Muscle of leg (tissue), 11 donors: ENCODE results near the gene MAGI2. TPM values are rescaled to one million over a fixed set of nuclear protein-coding genes. Genes with fewer than 3 reads are reported as not detected.
A peak's percentile ranks its signal among the peaks of the same experiment; 100 is the strongest.

ENCODE experiments used
- DNase-seq: peaks from one replicate; pipeline ENCODE4 v3.0.0; 2013
- H3K27ac ChIP-seq: one replicate; pipeline ENCODE4 v1.5.1; 2013; ENCODE audit warnings: mild to moderate bottlenecking, low read length, control low read depth
- H3K27me3 ChIP-seq: one replicate; pipeline ENCODE4 v1.6.1; 2013; ENCODE audit warnings: low read length; ENCODE audit not compliant: control insufficient read depth, insufficient read depth
- H3K36me3 ChIP-seq: one replicate; pipeline ENCODE4 v1.6.1; 2013; ENCODE audit warnings: low read length; ENCODE audit not compliant: control insufficient read depth, insufficient read depth
- H3K4me1 ChIP-seq: one replicate; pipeline ENCODE4 v1.6.1; 2013; ENCODE audit warnings: low read length; ENCODE audit not compliant: control insufficient read depth, insufficient read depth
- H3K4me3 ChIP-seq: one replicate; pipeline ENCODE4 v1.5.1; 2013; ENCODE audit warnings: low read length, control low read depth
- H3K9me3 ChIP-seq: replicated peaks from 2 replicates; pipeline ENCODE4 v1.6.1; 2013; ENCODE audit warnings: low read depth, low read length; ENCODE audit not compliant: control insufficient read depth
- WGBS: methylation state at CpG from one replicate; pipeline ENCODE4 v1.1.5; 2013; ENCODE audit warnings: missing lambda C conversion rate; ENCODE audit not compliant: insufficient coverage; 5-methylcytosine and 5-hydroxymethylcytosine counted together
- polyA plus RNA-seq, 8 donors: library from polyadenylated mRNA; unstranded; fragments of 120-200 nt; gene quantifications; one replicate each; pipeline versions ENCODE4 v1.2.1 to v1.2.3, GENCODE V29; 2013; ENCODE audit warnings: inconsistent platforms in 1 of 8, low replicate concordance in 1 of 8; ENCODE audit not compliant: insufficient read length in 8 of 8, insufficient read depth in 1 of 8
- total RNA-seq: library from RNA; stranded (reverse); fragments of 120-200 nt; gene quantifications from one replicate; pipeline ENCODE4 v1.2.4, GENCODE V29; 2013

MAGI2 gene
- total and polyA plus RNA-seq, 9 donors, result 3.5 to 6.3 (median 5.2) TPM

- Histone ChIP-seq H3K4me3 (no peak overlapping the region), H3K9me3 (no peaks in the 10 kb centered on the region), H3K27ac (no peak overlapping the region), H3K4me1 (no peaks in the 10 kb centered on the region), H3K36me3 (no peaks in the 10 kb centered on the region), H3K27me3 (no peaks in the 10 kb centered on the region)
- peak; percentile 5 for DNase-seq
- 89% methylated on average over 3 of the region's 4 CpGs for WGBS
Observed at GRCh38 chr7:78124216-78124615, 1329.3 kb downstream of the MAGI2 start.

DNA sequence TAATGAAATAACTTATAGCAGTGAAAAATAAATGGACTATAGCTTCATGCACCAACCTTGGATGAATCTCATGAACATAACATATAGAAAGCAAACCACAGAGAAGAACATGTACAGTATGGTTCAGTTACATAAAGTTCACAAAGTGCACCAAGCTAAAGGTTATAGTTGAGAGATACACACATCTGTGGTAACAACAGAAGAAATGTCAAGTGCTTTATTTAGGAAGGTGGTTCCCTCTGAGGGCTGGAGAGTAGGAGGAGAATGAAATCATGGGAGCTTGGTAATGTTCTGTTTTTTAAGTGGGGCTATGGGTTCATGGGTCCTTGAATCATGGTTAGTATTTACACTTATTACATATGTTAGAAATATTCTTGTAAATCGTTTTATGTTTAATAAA, 1331.6 kb downstream of the MAGI2 start:
- whole genome bisulfite sequencing, result no CpG with 5 or more reads among the region's 1 CpG
- H3K9me3 ChIP-seq, result no peaks in the 10 kb centered on the region
- H3K27me3 ChIP-seq, result no peaks in the 10 kb centered on the region
- no peak overlapping the region for H3K27ac ChIP-seq
- no peaks in the 10 kb centered on the region for H3K36me3 ChIP-seq
- no peak overlapping the region for H3K4me3 ChIP-seq
- H3K4me1 ChIP-seq, result no peaks in the 10 kb centered on the region
- DNase-seq, result no peak

DNA sequence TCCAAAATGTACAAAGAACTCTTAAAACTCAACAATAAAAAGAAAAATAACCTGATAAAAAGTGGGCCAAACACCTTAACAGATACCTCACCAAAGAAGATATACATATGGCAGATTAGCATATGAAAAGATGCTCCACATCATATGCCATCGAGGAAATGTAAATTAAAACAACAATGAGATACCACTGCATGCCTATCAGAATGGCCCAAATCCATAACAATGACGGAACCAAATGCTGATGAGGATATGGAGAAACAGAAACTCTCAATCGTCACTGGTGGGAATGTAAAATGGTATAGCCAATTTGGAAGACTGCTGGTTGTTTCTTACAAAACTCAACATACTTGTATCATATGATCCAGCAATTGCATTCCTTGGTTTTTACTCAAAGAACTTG, 1335.0 kb downstream of the MAGI2 start:
- Histone ChIP-seq H3K27ac (no peak overlapping the region), H3K4me1 (no peaks in the 10 kb centered on the region), H3K27me3 (no peaks in the 10 kb centered on the region), H3K9me3 (no peaks in the 10 kb centered on the region), H3K4me3 (no peak overlapping the region), H3K36me3 (no peaks in the 10 kb centered on the region)
- WGBS, result no CpG with 5 or more reads among the region's 3 CpGs
- DNase-seq, result no peak

DNA sequence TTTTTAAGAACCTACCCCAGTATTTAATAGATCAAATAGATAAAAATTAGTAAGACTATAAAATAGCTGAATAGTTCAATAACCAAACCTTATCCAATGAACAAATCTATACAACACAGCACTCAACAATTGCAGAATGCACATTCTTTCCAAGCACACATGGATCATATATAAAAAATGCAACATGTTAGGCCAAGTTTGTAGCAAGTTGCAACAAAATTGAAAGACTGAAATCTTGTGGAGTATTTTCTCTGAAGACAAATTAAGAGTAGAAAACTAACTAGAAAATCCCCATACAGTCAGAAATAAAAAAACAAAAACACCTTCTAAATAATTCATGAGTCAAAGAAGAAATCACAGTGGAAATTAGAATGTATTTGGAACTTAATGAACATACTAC, 1337.6 kb downstream of the MAGI2 start:
- no peak for DNase-seq
- H3K9me3 ChIP-seq, result no peaks in the 10 kb centered on the region
- no peaks in the 10 kb centered on the region for H3K36me3 ChIP-seq
- no peak overlapping the region for H3K4me3 ChIP-seq
- H3K4me1 ChIP-seq, result no peaks in the 10 kb centered on the region
- no peaks in the 10 kb centered on the region for H3K27me3 ChIP-seq
- H3K27ac ChIP-seq, result no peak overlapping the region

GRCh38 chr7:78114993-78115392, 1338.5 kb downstream of the MAGI2 start:
- WGBS, result no CpG with 5 or more reads among the region's 1 CpG
- H3K27ac ChIP-seq, result no peak overlapping the region
- H3K9me3 ChIP-seq, result no peaks in the 10 kb centered on the region
- no peak overlapping the region for H3K4me3 ChIP-seq
- no peaks in the 10 kb centered on the region for H3K36me3 ChIP-seq
- no peak for DNase-seq
- H3K27me3 ChIP-seq, result no peaks in the 10 kb centered on the region
- H3K4me1 ChIP-seq, result no peaks in the 10 kb centered on the region

- H3K27me3 ChIP-seq, result no peaks in the 10 kb centered on the region
- no peak for DNase-seq
Observed at GRCh38 chr7:78112488-78112887, 1341.0 kb downstream of the MAGI2 start.

DNA sequence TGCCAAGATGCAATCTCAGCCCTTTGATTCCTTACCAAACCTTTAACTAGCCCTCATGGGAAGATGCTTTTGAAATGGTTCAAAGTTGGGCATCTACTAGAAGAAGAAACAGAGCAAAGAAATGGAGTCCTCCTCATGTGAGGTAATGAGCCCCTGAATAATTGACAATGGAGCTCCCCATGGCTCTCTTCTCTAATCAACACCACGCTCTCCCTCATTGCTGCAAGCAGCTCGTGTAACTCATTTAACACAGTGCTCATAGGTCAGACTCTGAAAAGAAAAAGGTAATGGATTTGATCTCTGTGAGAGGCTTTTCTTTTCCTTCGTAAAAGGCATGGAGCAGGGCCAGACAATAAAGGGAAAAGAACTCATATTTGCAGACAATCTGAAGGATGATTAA, 1342.1 kb downstream of the MAGI2 start:
- 40% methylated on average over 1 of the region's 3 CpGs for WGBS
- no peak overlapping the region for H3K4me3 ChIP-seq
- no peaks in the 10 kb centered on the region for H3K9me3 ChIP-seq
- H3K4me1 ChIP-seq, result no peaks in the 10 kb centered on the region
- H3K27ac ChIP-seq, result no peak overlapping the region
- no peaks in the 10 kb centered on the region for H3K27me3 ChIP-seq
- H3K36me3 ChIP-seq, result no peaks in the 10 kb centered on the region
- no peak for DNase-seq

More at GRCh38 chr7:78112488-78112887, 1341.0 kb downstream of the MAGI2 start:
- Histone ChIP-seq H3K4me1 (no peaks in the 10 kb centered on the region), H3K36me3 (no peaks in the 10 kb centered on the region), H3K4me3 (no peak overlapping the region), H3K9me3 (no peaks in the 10 kb centered on the region), H3K27ac (no peak overlapping the region)
- 100% methylated on average over 2 of the region's 5 CpGs for WGBS

GRCh38 chr7:78103475-78103874, 1350.0 kb downstream of the MAGI2 start:
- no peaks in the 10 kb centered on the region for H3K4me1 ChIP-seq
- DNase-seq, result no peak
- H3K36me3 ChIP-seq, result no peaks in the 10 kb centered on the region
- no CpG with 5 or more reads among the region's 4 CpGs for WGBS
- no peak overlapping the region for H3K4me3 ChIP-seq
- H3K9me3 ChIP-seq, result no peaks in the 10 kb centered on the region
- H3K27ac ChIP-seq, result no peak overlapping the region
- H3K27me3 ChIP-seq, result no peaks in the 10 kb centered on the region

GRCh38 chr7:78101076-78101475, 1352.4 kb downstream of the MAGI2 start:
- Histone ChIP-seq H3K27ac (no peak overlapping the region), H3K36me3 (no peaks in the 10 kb centered on the region), H3K4me1 (no peaks in the 10 kb centered on the region), H3K9me3 (no peaks in the 10 kb centered on the region), H3K4me3 (no peak overlapping the region), H3K27me3 (no peaks in the 10 kb centered on the region)
- no peak for DNase-seq

GRCh38 chr7:78099715-78100394, 1353.6 kb downstream of the MAGI2 start:
- DNase-seq, result no peak
- Histone ChIP-seq H3K27ac (no peak overlapping the region), H3K4me3 (no peak overlapping the region), H3K4me1 (no peaks in the 10 kb centered on the region), H3K9me3 (no peaks in the 10 kb centered on the region), H3K27me3 (no peaks in the 10 kb centered on the region), H3K36me3 (no peaks in the 10 kb centered on the region)
- 86% methylated on average over 3 of the region's 3 CpGs for WGBS

GRCh38 chr7:78095549-78095948, 1357.9 kb downstream of the MAGI2 start:
- DNase-seq, result no peak

More at GRCh38 chr7:78095549-78095948, 1357.9 kb downstream of the MAGI2 start:
- Histone ChIP-seq H3K9me3 (no peaks in the 10 kb centered on the region), H3K4me1 (no peaks in the 10 kb centered on the region), H3K4me3 (no peak overlapping the region), H3K27me3 (no peaks in the 10 kb centered on the region), H3K36me3 (no peaks in the 10 kb centered on the region), H3K27ac (no peak overlapping the region)
